HepG2 (cell line): ENCODE data around the gene TAF6L. TPM values are rescaled to one million over a fixed set of nuclear protein-coding genes. Genes with fewer than 3 reads are reported as not detected.

ENCODE experiments used
- ATRX ChIP-seq: sonication (generic); formaldehyde crosslinking; IDR thresholded peaks from 2 replicates; pipeline ENCODE4 v1.4.0; 2020; ENCODE audit warnings: missing genetic modification reagents, borderline replicate concordance
- CBX2 ChIP-seq, 2 experiments: fragments of 200-600 bp in 1 of 2; sonication (generic); formaldehyde crosslinking in 1 of 2; IDR thresholded peaks; 2 replicates each; pipeline versions ENCODE4 v1.7.0 to v1.8.1; 2018 to 2022; ENCODE audit warnings: low read depth in 2 of 2, low read length in 1 of 2, mild to moderate bottlenecking in 1 of 2, missing genetic modification reagents in 1 of 2
- FOXO1 ChIP-seq: sonication (generic); formaldehyde crosslinking; IDR thresholded peaks from 2 replicates; pipeline ENCODE4 v1.4.0; 2020; ENCODE audit warnings: missing genetic modification reagents
- HNRNPK ChIP-seq: fragments of 200-400 bp; formaldehyde crosslinking; IDR thresholded peaks from 2 replicates; pipeline ENCODE4 v1.6.1; 2018; ENCODE audit warnings: low read length, low read depth, moderate library complexity, mild to moderate bottlenecking; ENCODE audit not compliant: poor library complexity, severe bottlenecking
- IKZF1 ChIP-seq: fragments of 450-650 bp; IDR thresholded peaks from 2 replicates; pipeline ENCODE4 v1.7.1; 2016
- JARID2 ChIP-seq: sonication (generic); formaldehyde crosslinking; IDR thresholded peaks from 2 replicates; pipeline ENCODE4 v1.8.1; 2023; ENCODE audit warnings: missing genetic modification reagents, inconsistent platforms; ENCODE audit not compliant: insufficient replicate concordance
- MXD4 ChIP-seq: IDR thresholded peaks from 2 replicates; pipeline ENCODE4 v1.6.1; 2016; ENCODE audit warnings: mild to moderate bottlenecking, missing biosample characterization, missing genetic modification reagents
- NFE2 ChIP-seq: sonication (generic); formaldehyde crosslinking; IDR thresholded peaks from 2 replicates; pipeline ENCODE4 v1.4.0; 2020; ENCODE audit warnings: missing genetic modification reagents
- THYN1 ChIP-seq: sonication (generic); formaldehyde crosslinking; IDR thresholded peaks from 2 replicates; pipeline ENCODE4 v1.8.1; 2023; ENCODE audit warnings: low read depth, mild to moderate bottlenecking, moderate library complexity, missing genetic modification reagents, borderline replicate concordance
- TMF1 ChIP-seq: sonication (generic); formaldehyde crosslinking; IDR thresholded peaks from 2 replicates; pipeline ENCODE4 v1.8.1; 2022; ENCODE audit warnings: low read depth, missing genetic modification reagents
- ZBTB21 ChIP-seq: sonication (generic); formaldehyde crosslinking; IDR thresholded peaks from 2 replicates; pipeline ENCODE4 v1.4.0; 2020; ENCODE audit warnings: missing genetic modification reagents
- ZFP36L1 ChIP-seq: sonication (generic); formaldehyde crosslinking; IDR thresholded peaks from 2 replicates; pipeline ENCODE4 v1.8.0; 2022; ENCODE audit warnings: mild to moderate bottlenecking, missing genetic modification reagents, moderate library complexity
- ZNF558 ChIP-seq: sonication (generic); formaldehyde crosslinking; IDR thresholded peaks from 2 replicates; pipeline ENCODE4 v1.9.0; 2022; ENCODE audit warnings: mild to moderate bottlenecking, missing genetic modification reagents, borderline replicate concordance
- ZNF616 ChIP-seq: sonication (generic); formaldehyde crosslinking; IDR thresholded peaks from 2 replicates; pipeline ENCODE4 v1.5.0; 2020; ENCODE audit warnings: low read depth, mild to moderate bottlenecking, missing genetic modification reagents
- ZNF703 ChIP-seq: sonication (generic); formaldehyde crosslinking; IDR thresholded peaks from 2 replicates; pipeline ENCODE4 v1.5.1; 2020; ENCODE audit warnings: missing genetic modification reagents, mild to moderate bottlenecking, moderate library complexity, borderline replicate concordance
- ZNF773 ChIP-seq: sonication (generic); formaldehyde crosslinking; IDR thresholded peaks from 2 replicates; pipeline ENCODE4 v1.4.0; 2020; ENCODE audit warnings: missing genetic modification reagents, borderline replicate concordance
- ZNF781 ChIP-seq: sonication (generic); formaldehyde crosslinking; IDR thresholded peaks from 2 replicates; pipeline ENCODE4 v1.5.1; 2020; ENCODE audit warnings: borderline replicate concordance, mild to moderate bottlenecking, missing genetic modification reagents; ENCODE audit errors: not compliant biosample characterization
- polyA plus RNA-seq, 8 experiments: library from polyadenylated mRNA; depleted of rRNA in 3 of 8; stranded (reverse) in 7 of 8; unstranded in 1 of 8; fragments of >200 nt; fragmentation: Illumina TruSeq in 4 of 8; extraction: Trizol in 4 of 8; gene quantifications; 2 replicates each; pipeline versions ENCODE4 v1.2.1 to v1.2.3, GENCODE V29; 2011 to 2016; ENCODE audit warnings: low read depth in 4 of 8, missing spikeins in 1 of 8, mixed read lengths in 1 of 8; ENCODE audit not compliant: insufficient read depth in 1 of 8
- total RNA-seq, 5 experiments: library from RNA; depleted of rRNA; stranded (reverse); fragments of >200 nt; fragmentation: Illumina TruSeq; extraction: Trizol; gene quantifications; 2 replicates each; pipeline ENCODE4 v1.2.3, GENCODE V29; 2016; ENCODE audit warnings: low read depth in 1 of 5
- TF ChIP-seq, protein P1 (sequence below): sonication (generic); formaldehyde crosslinking; IDR thresholded peaks from 2 replicates; pipeline ENCODE4 v1.4.0; 2020; ENCODE audit warnings: missing genetic modification reagents, low read depth, mild to moderate bottlenecking, borderline replicate concordance
- TF ChIP-seq, protein P2 (sequence below): fragments of 450-650 bp; IDR thresholded peaks from 2 replicates; pipeline ENCODE4 v1.6.1; 2017; ENCODE audit warnings: mild to moderate bottlenecking
- TF ChIP-seq, protein P3 (sequence below): sonication (generic); formaldehyde crosslinking; IDR thresholded peaks from 2 replicates; pipeline ENCODE4 v1.4.0; 2020; ENCODE audit warnings: missing genetic modification reagents
- TF ChIP-seq, protein P4 (sequence below): sonication (generic); formaldehyde crosslinking; IDR thresholded peaks from 2 replicates; pipeline ENCODE4 v1.4.0; 2020; ENCODE audit warnings: mild to moderate bottlenecking, missing genetic modification reagents
- TF ChIP-seq, protein P5 (sequence below): sonication (generic); formaldehyde crosslinking; IDR thresholded peaks from 2 replicates; pipeline ENCODE4 v1.4.0; 2020; ENCODE audit warnings: low read depth, mild to moderate bottlenecking, missing genetic modification reagents

Gene TAF6L
- total and polyA plus RNA-seq, 2 of the 13 experiments (the other 11 are each of a cell fraction or from before 2014, with no cell fraction given) = 12.6 to 19.4 TPM

DNA sequence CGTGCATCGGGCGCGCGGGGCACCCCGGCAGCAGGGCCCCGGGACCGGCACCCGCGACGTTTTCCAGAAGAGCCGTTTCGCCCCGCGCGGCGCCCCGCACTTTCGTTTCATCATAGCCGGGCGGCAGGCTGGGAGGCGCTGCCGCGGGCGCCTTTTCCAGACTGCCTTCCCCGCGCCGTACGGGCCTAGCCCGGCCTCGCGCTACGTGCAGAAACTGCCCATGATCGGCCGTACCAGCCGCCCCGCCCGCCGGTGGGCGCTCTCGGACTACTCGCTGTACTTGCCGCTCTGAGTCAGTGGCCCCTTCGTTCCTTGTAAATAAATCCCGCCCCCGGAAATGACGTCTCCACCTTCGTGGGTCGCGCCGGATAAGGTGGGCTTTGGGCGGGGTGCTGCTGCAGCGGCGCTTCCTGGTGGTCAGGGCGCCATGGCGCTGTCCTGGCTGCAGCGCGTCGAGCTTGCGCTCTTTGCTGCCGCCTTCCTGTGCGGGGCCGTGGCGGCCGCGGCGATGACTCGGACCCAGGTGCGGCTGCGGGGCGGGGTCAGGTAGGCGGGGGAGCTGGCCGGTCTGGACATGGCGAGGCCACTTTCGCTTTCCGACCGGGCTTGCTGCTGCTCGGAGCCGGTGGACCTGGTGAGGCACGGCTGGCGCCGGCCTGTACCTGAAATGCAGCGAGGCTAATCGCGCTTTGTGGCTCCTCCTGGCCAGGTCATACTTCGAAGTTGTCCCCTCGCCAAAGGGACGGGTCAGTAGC, 16.0 kb downstream of the TAF6L start, which contains the start of gene TMEM179B (continued):
- TF ChIP-seq NFE2 (CRISPR knock-in tag) = 0 out of 2 replicates have a peak, but pooled peaks have one; percentile 5
- TF ChIP-seq FOXO1 (CRISPR knock-in tag) = peak; percentile 58; the same call in 1 of the 2 replicates
- TF ChIP-seq, protein P1, sequence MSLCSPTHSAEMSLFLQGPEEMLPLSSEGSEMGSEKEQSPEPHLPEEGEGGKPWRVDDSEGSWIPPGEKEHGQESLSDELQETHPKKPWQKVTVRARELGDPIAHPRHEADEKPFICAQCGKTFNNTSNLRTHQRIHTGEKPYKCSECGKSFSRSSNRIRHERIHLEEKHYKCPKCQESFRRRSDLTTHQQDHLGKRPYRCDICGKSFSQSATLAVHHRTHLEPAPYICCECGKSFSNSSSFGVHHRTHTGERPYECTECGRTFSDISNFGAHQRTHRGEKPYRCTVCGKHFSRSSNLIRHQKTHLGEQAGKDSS = peak; percentile 91; the same call in 1 of the 2 replicates
- TF ChIP-seq ZBTB21 (CRISPR knock-in tag) = 0 out of 2 replicates have a peak, but pooled peaks have one; percentile 17
- TF ChIP-seq ZNF616 = no peak; the same call in 1 of the 2 replicates
- TF ChIP-seq MXD4 (CRISPR knock-in tag) = peak; percentile 82
- peak; percentile 74 for TF ChIP-seq HNRNPK
- no peak for TF ChIP-seq ZNF703 (CRISPR knock-in tag)
- TF ChIP-seq THYN1 (CRISPR knock-in tag) = no peak; the same call in 1 of the 2 replicates
- peak; percentile 87 for TF ChIP-seq ZNF781 (CRISPR knock-in tag)
- no peak for TF ChIP-seq ATRX (CRISPR knock-in tag)
- peak; percentile 95; the same call in 1 of the 2 replicates for TF ChIP-seq TMF1 (CRISPR knock-in tag)
- TF ChIP-seq, protein P2, sequence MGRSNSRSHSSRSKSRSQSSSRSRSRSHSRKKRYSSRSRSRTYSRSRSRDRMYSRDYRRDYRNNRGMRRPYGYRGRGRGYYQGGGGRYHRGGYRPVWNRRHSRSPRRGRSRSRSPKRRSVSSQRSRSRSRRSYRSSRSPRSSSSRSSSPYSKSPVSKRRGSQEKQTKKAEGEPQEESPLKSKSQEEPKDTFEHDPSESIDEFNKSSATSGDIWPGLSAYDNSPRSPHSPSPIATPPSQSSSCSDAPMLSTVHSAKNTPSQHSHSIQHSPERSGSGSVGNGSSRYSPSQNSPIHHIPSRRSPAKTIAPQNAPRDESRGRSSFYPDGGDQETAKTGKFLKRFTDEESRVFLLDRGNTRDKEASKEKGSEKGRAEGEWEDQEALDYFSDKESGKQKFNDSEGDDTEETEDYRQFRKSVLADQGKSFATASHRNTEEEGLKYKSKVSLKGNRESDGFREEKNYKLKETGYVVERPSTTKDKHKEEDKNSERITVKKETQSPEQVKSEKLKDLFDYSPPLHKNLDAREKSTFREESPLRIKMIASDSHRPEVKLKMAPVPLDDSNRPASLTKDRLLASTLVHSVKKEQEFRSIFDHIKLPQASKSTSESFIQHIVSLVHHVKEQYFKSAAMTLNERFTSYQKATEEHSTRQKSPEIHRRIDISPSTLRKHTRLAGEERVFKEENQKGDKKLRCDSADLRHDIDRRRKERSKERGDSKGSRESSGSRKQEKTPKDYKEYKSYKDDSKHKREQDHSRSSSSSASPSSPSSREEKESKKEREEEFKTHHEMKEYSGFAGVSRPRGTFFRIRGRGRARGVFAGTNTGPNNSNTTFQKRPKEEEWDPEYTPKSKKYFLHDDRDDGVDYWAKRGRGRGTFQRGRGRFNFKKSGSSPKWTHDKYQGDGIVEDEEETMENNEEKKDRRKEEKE = no peak
- TF ChIP-seq, protein P3, sequence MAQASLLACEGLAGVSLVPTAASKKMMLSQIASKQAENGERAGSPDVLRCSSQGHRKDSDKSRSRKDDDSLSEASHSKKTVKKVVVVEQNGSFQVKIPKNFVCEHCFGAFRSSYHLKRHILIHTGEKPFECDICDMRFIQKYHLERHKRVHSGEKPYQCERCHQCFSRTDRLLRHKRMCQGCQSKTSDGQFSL (CRISPR knock-in tag) = no peak
- TF ChIP-seq ZFP36L1 (CRISPR knock-in tag) = peak; percentile 74; the same call in 1 of the 2 replicates
- TF ChIP-seq CBX2 (IDR thresholded peaks at IDR 0.05; ENCODE audit: low read depth, low read length) = no peak
- no peak for TF ChIP-seq CBX2 (CRISPR knock-in tag; IDR thresholded peaks at IDR 0.05; ENCODE audit: low read depth)
- no peak for TF ChIP-seq ZNF558 (CRISPR knock-in tag)
- peak; percentile 29 for TF ChIP-seq JARID2 (CRISPR knock-in tag)
- TF ChIP-seq, protein P4, sequence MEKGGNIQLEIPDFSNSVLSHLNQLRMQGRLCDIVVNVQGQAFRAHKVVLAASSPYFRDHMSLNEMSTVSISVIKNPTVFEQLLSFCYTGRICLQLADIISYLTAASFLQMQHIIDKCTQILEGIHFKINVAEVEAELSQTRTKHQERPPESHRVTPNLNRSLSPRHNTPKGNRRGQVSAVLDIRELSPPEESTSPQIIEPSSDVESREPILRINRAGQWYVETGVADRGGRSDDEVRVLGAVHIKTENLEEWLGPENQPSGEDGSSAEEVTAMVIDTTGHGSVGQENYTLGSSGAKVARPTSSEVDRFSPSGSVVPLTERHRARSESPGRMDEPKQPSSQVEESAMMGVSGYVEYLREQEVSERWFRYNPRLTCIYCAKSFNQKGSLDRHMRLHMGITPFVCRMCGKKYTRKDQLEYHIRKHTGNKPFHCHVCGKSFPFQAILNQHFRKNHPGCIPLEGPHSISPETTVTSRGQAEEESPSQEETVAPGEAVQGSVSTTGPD (CRISPR knock-in tag) = no peak
- TF ChIP-seq, protein P5, sequence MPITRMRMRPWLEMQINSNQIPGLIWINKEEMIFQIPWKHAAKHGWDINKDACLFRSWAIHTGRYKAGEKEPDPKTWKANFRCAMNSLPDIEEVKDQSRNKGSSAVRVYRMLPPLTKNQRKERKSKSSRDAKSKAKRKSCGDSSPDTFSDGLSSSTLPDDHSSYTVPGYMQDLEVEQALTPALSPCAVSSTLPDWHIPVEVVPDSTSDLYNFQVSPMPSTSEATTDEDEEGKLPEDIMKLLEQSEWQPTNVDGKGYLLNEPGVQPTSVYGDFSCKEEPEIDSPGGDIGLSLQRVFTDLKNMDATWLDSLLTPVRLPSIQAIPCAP = peak; percentile 98
- no peak for TF ChIP-seq ZNF773 (CRISPR knock-in tag)
- TF ChIP-seq IKZF1 = no peak
